Endodermal cell (in vitro differentiated cells): ENCODE results near the gene SLC2A5. TPM values are rescaled to one million over a fixed set of nuclear protein-coding genes. Genes with fewer than 3 reads are reported as not detected.
A peak's percentile ranks its signal among the peaks of the same experiment; 100 is the strongest.

Source experiments
- DNase-seq: peaks from one replicate; pipeline ENCODE4 v3.0.0-alpha.2; 2017
- H3K27ac ChIP-seq: 2 replicates; pipeline ENCODE4 v1.5.1; 2013; ENCODE audit warnings: mild to moderate bottlenecking, low read depth, low read length, moderate library complexity
- H3K27me3 ChIP-seq: 2 replicates; pipeline ENCODE4 v1.6.1; 2013; ENCODE audit warnings: mild to moderate bottlenecking, low read length, moderate library complexity; ENCODE audit not compliant: insufficient read depth, control insufficient read depth, poor library complexity, severe bottlenecking
- H3K36me3 ChIP-seq: 2 replicates; pipeline ENCODE4 v1.7.0; 2013; ENCODE audit warnings: mild to moderate bottlenecking, low read length, moderate library complexity; ENCODE audit not compliant: control insufficient read depth, insufficient read depth
- H3K4me1 ChIP-seq: one replicate; pipeline ENCODE4 v1.7.0; 2013; ENCODE audit warnings: low read length; ENCODE audit not compliant: control insufficient read depth, insufficient read depth
- H3K4me3 ChIP-seq: 2 replicates; pipeline ENCODE4 v1.5.1; 2013; ENCODE audit warnings: mild to moderate bottlenecking, low read length, moderate library complexity
- H3K9ac ChIP-seq: 2 replicates; pipeline ENCODE4 v1.6.1; 2013; ENCODE audit warnings: mild to moderate bottlenecking, low read length, moderate library complexity; ENCODE audit not compliant: poor library complexity, severe bottlenecking; ENCODE audit errors: extremely low read depth
- H3K9me3 ChIP-seq: 2 replicates; pipeline ENCODE4 v1.6.1; 2013; ENCODE audit warnings: mild to moderate bottlenecking, low read length, moderate library complexity; ENCODE audit not compliant: control insufficient read depth
- H3K27ac Mint-ChIP-seq: 2 replicates; pipeline ENCODE4 v1.8.0; 2020; ENCODE audit warnings: mixed read lengths
- H3K27me3 Mint-ChIP-seq: 2 replicates; pipeline ENCODE4 v1.8.0; 2021; ENCODE audit warnings: mild to moderate bottlenecking, mixed read lengths; ENCODE audit not compliant: insufficient read depth
- H3K36me3 Mint-ChIP-seq: 2 replicates; pipeline ENCODE4 v1.8.0; 2020; ENCODE audit warnings: low read depth, mixed read lengths
- H3K4me1 Mint-ChIP-seq: 2 replicates; pipeline ENCODE4 v1.8.0; 2020; ENCODE audit warnings: mixed read lengths
- H3K4me3 Mint-ChIP-seq: 2 replicates; pipeline ENCODE4 v1.8.0; 2020; ENCODE audit warnings: mild to moderate bottlenecking, moderate library complexity, mixed read lengths
- H3K9me3 Mint-ChIP-seq: 2 replicates; pipeline ENCODE4 v1.8.0; 2020; ENCODE audit warnings: mild to moderate bottlenecking, mixed read lengths
- CTCF ChIP-seq: fragments of 200-600 bp; sonication (generic); conservative IDR thresholded peaks from 2 replicates; pipeline ENCODE4 v1.5.0; 2021; ENCODE audit warnings: antibody characterized with exemption, mild to moderate bottlenecking
- WGBS, 2 experiments: methylation state at CpG; one replicate each; pipeline versions ENCODE4 v1.1.5 to v1.1.7; 2013; ENCODE audit warnings: missing lambda C conversion rate in 2 of 2, mixed read lengths in 1 of 2; ENCODE audit not compliant: insufficient coverage in 1 of 2, insufficient read length in 1 of 2; 5-methylcytosine and 5-hydroxymethylcytosine counted together
- total RNA-seq, 2 donors: library from RNA; stranded (reverse); fragmentation: NEBNext Ultra II Directional in 1 of 2; extraction: Animal tissue kit (Norgen Biotek cat#: 25700) in 1 of 2; gene quantifications; 2 replicates in 1 of 2; 3 replicates in 1 of 2; pipeline ENCODE4 v1.2.1, GENCODE V29; 2021

The SLC2A5 gene
- total RNA-seq, 2 donors from 2014 or later: not detected

GRCh38 chr1:9100471-9101043 lies 31.1 kb upstream of the SLC2A5 start:
- WGBS, 2 experiments: 92 to 97% methylated on average over 7 to 8 of the region's 8 CpGs
- H3K36me3 Mint-ChIP-seq: peaks cover 6% of the 10 kb centered on the region
- H3K27me3 ChIP-seq: no peaks in the 10 kb centered on the region

GRCh38 chr1:9099555-9099954 lies 30.1 kb upstream of the SLC2A5 start:
- TF ChIP-seq CTCF: peak; percentile 65
- Mint-ChIP-seq H3K27me3 (no peaks in the 10 kb centered on the region), H3K9me3 (peaks cover 34% of the 10 kb centered on the region), H3K4me3 (no peak overlapping the region), H3K4me1 (peaks cover 2% of the 10 kb centered on the region), H3K36me3 (peaks cover 8% of the 10 kb centered on the region), H3K27ac (no peak overlapping the region)
- Histone ChIP-seq H3K4me3 (no peak overlapping the region), H3K27ac (no peak overlapping the region), H3K27me3 (no peaks in the 10 kb centered on the region), H3K36me3 (no peaks in the 10 kb centered on the region), H3K9me3 (peaks cover 22% of the 10 kb centered on the region), H3K9ac (no peak overlapping the region), H3K4me1 (no peaks in the 10 kb centered on the region)
- no peak for DNase-seq
- 91% methylated on average over 4 to 7 of the region's 7 CpGs for WGBS, 2 experiments

More at GRCh38 chr1:9100471-9101043, 31.1 kb upstream of the SLC2A5 start:
- no peaks in the 10 kb centered on the region for H3K4me1 ChIP-seq
- no peaks in the 10 kb centered on the region for H3K36me3 ChIP-seq
- H3K9ac ChIP-seq: no peak overlapping the region
- no peak overlapping the region for H3K27ac ChIP-seq
- H3K27me3 Mint-ChIP-seq: no peaks in the 10 kb centered on the region
- peaks cover 14% of the 10 kb centered on the region for H3K9me3 ChIP-seq
- DNase-seq: no peak
- peaks cover 2% of the 10 kb centered on the region for H3K4me1 Mint-ChIP-seq
- H3K27ac Mint-ChIP-seq: no peak overlapping the region
- H3K4me3 Mint-ChIP-seq: no peak overlapping the region
- no peak for TF ChIP-seq CTCF
- H3K9me3 Mint-ChIP-seq: peaks cover 24% of the 10 kb centered on the region
- no peak overlapping the region for H3K4me3 ChIP-seq

- Mint-ChIP-seq H3K36me3 (peaks cover 8% of the 10 kb centered on the region), H3K4me1 (peaks cover 2% of the 10 kb centered on the region), H3K27me3 (no peaks in the 10 kb centered on the region), H3K9me3 (peaks cover 35% of the 10 kb centered on the region), H3K27ac (no peak overlapping the region), H3K4me3 (no peak overlapping the region)
- peaks cover 22% of the 10 kb centered on the region for H3K9me3 ChIP-seq
- no peak for TF ChIP-seq CTCF
- no peaks in the 10 kb centered on the region for H3K27me3 ChIP-seq
- H3K9ac ChIP-seq: no peak overlapping the region
- no peak overlapping the region for H3K4me3 ChIP-seq
- WGBS, 2 experiments: 88 to 90% methylated on average over 9 to 13 of the region's 13 CpGs
- no peak for DNase-seq
- no peaks in the 10 kb centered on the region for H3K36me3 ChIP-seq
- no peak overlapping the region for H3K27ac ChIP-seq
- H3K4me1 ChIP-seq: no peaks in the 10 kb centered on the region
These were observed 28.7 kb upstream of the SLC2A5 start for GRCh38 chr1:9097947-9098705.
